HepG2 (cell line): Measurements from ENCODE around the gene SLC38A2. TPM values are rescaled to one million over a fixed set of nuclear protein-coding genes. Genes with fewer than 3 reads are reported as not detected.

Experiments used
- E2F1 ChIP-seq: sonication (generic); formaldehyde crosslinking; IDR thresholded peaks from 2 replicates; pipeline ENCODE4 v1.5.0; 2020; ENCODE audit warnings: missing genetic modification reagents
- ISL2 ChIP-seq: sonication (generic); formaldehyde crosslinking; IDR thresholded peaks from 2 replicates; pipeline ENCODE4 v1.5.0; 2020; ENCODE audit warnings: missing genetic modification reagents
- PHF5A ChIP-seq: IDR thresholded peaks from one replicate; pipeline ENCODE4 v1.6.1; 2018; ENCODE audit warnings: low read depth, missing genetic modification reagents; ENCODE audit not compliant: unreplicated experiment
- PRDM10 ChIP-seq: sonication (generic); formaldehyde crosslinking; IDR thresholded peaks from 2 replicates; pipeline ENCODE4 v1.4.0; 2020; ENCODE audit warnings: low read depth, missing genetic modification reagents
- SALL2 ChIP-seq: sonication (generic); formaldehyde crosslinking; IDR thresholded peaks from 2 replicates; pipeline ENCODE4 v1.8.1; 2023; ENCODE audit warnings: mild to moderate bottlenecking, missing genetic modification reagents, inconsistent platforms
- SNAPC4 ChIP-seq: sonication (generic); formaldehyde crosslinking; IDR thresholded peaks from 2 replicates; pipeline ENCODE4 v1.4.0; 2020; ENCODE audit warnings: mild to moderate bottlenecking, missing genetic modification reagents
- ZNF33A ChIP-seq: sonication (generic); formaldehyde crosslinking; IDR thresholded peaks from 2 replicates; pipeline ENCODE4 v1.5.1; 2020; ENCODE audit warnings: missing genetic modification reagents, mild to moderate bottlenecking, moderate library complexity, borderline replicate concordance
- ZNF501 ChIP-seq: sonication (generic); formaldehyde crosslinking; IDR thresholded peaks from 2 replicates; pipeline ENCODE4 v1.5.1; 2020; ENCODE audit warnings: mild to moderate bottlenecking, moderate library complexity, missing genetic modification reagents
- ZNF510 ChIP-seq: sonication (generic); formaldehyde crosslinking; IDR thresholded peaks from 2 replicates; pipeline ENCODE4 v1.4.0; 2020; ENCODE audit warnings: low read depth, mild to moderate bottlenecking, missing genetic modification reagents
- polyA plus RNA-seq, 8 experiments: library from polyadenylated mRNA; depleted of rRNA in 3 of 8; stranded (reverse) in 7 of 8; unstranded in 1 of 8; fragments of >200 nt; fragmentation: Illumina TruSeq in 4 of 8; extraction: Trizol in 4 of 8; gene quantifications; 2 replicates each; pipeline versions ENCODE4 v1.2.1 to v1.2.3, GENCODE V29; 2011 to 2016; ENCODE audit warnings: low read depth in 4 of 8, missing spikeins in 1 of 8, mixed read lengths in 1 of 8; ENCODE audit not compliant: insufficient read depth in 1 of 8
- total RNA-seq, 5 experiments: library from RNA; depleted of rRNA; stranded (reverse); fragments of >200 nt; fragmentation: Illumina TruSeq; extraction: Trizol; gene quantifications; 2 replicates each; pipeline ENCODE4 v1.2.3, GENCODE V29; 2016; ENCODE audit warnings: low read depth in 1 of 5
- TF ChIP-seq, protein P1 (sequence below): sonication (generic); formaldehyde crosslinking; IDR thresholded peaks from 2 replicates; pipeline ENCODE4 v1.5.0; 2020; ENCODE audit warnings: missing genetic modification reagents
- TF ChIP-seq, protein P2 (sequence below): sonication (generic); formaldehyde crosslinking; IDR thresholded peaks from 2 replicates; pipeline ENCODE4 v1.8.0; 2022; ENCODE audit warnings: missing genetic modification reagents, low read depth, mild to moderate bottlenecking, borderline replicate concordance
- TF ChIP-seq, protein P3 (sequence below): sonication (generic); formaldehyde crosslinking; IDR thresholded peaks from 2 replicates; pipeline ENCODE4 v1.4.0; 2020; ENCODE audit warnings: mild to moderate bottlenecking, low read depth, missing genetic modification reagents

SLC38A2 gene
- total and polyA plus RNA-seq, 2 of the 13 experiments (the other 11 are each of a cell fraction or from before 2014, with no cell fraction given), result 368 to 880 TPM

DNA sequence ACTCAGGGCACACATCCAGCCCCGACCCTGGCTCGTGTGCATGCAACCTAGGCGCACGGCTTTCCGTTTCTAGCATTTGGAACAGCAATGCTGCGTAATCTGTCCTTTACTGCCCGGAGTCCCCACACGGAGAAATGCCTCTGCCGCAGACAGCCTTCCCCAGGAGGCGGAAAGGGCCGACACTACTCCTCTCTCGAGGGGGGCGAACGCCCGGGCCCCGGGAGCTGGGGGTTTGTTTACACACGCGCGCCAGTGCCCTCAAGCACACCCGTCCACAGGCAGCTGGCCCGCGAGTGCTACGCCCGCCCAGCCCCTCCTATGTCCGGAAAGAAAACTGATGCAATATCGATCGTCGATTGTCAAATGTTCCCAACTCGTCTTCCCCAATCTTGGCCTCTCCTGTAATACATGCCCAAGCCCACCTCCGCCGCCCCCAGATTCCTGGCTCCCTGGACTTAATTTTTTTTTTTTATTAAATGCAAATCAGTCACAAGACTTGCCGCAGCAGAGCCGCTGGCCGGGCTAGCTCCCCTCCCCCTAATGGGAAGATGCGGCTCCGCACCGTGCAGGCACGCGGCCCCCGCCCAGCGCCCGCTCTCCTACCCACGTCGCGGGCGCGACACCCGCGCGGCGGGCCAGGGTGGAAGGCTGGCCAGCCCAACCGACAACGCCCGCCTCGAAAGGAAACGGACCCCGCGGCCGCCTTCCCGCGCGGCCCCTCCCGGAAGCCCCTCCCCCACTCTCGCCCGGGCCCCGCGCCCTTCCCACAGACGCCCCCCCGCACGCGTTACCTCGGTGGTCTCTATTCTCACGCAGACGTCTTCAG, 642 bp downstream of the SLC38A2 start (continued):
- TF ChIP-seq ISL2 (no peak), ZNF501 (no peak; the same call in 1 of the 2 replicates), PHF5A (CRISPR knock-in tag) (no peak), E2F1 (CRISPR knock-in tag) (no peak), ZNF510 (CRISPR knock-in tag) (no peak), SNAPC4 (CRISPR knock-in tag) (0 out of 2 replicates have a peak, but pooled peaks have one; percentile 18), ZNF33A (CRISPR knock-in tag) (no peak), PRDM10 (CRISPR knock-in tag) (no peak; the same call in 1 of the 2 replicates), SALL2 (CRISPR knock-in tag) (no peak)
- TF ChIP-seq, protein P1, sequence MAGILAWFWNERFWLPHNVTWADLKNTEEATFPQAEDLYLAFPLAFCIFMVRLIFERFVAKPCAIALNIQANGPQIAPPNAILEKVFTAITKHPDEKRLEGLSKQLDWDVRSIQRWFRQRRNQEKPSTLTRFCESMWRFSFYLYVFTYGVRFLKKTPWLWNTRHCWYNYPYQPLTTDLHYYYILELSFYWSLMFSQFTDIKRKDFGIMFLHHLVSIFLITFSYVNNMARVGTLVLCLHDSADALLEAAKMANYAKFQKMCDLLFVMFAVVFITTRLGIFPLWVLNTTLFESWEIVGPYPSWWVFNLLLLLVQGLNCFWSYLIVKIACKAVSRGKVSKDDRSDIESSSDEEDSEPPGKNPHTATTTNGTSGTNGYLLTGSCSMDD (CRISPR knock-in tag), result no peak
- TF ChIP-seq, protein P2, sequence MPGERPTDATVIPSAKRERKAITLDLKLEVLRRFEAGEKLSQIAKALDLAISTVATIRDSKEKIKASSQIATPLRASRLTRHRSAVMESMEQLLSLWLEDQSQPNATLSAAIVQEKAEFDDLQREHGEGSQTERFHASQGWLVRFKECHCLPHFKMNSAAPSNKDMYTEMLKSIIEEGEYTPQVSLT (CRISPR knock-in tag), result no peak
- TF ChIP-seq, protein P3, sequence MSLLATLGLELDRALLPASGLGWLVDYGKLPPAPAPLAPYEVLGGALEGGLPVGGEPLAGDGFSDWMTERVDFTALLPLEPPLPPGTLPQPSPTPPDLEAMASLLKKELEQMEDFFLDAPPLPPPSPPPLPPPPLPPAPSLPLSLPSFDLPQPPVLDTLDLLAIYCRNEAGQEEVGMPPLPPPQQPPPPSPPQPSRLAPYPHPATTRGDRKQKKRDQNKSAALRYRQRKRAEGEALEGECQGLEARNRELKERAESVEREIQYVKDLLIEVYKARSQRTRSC (CRISPR knock-in tag), result no peak
